GM04503 (cell line): ENCODE results near the gene PTPRD.

Experiments
- DNase-seq: peaks from one replicate; pipeline ENCODE4 v3.0.0-alpha.2; 2012; ENCODE audit warnings: low read depth

The PTPRD gene

GRCh38 chr9:9892217-9892616 lies 720.6 kb downstream of the PTPRD start:
- DNase-seq = no peak

GRCh38 chr9:9881692-9882091 lies 731.1 kb downstream of the PTPRD start:
- DNase-seq = no peak

- DNase-seq = no peak
These were observed 738.5 kb downstream of the PTPRD start for GRCh38 chr9:9874270-9874669.

GRCh38 chr9:9862235-9862810 lies 750.5 kb downstream of the PTPRD start:
- DNase-seq = no peak

GRCh38 chr9:9855177-9856078 lies 757.4 kb downstream of the PTPRD start:
- DNase-seq = no peak

GRCh38 chr9:9847750-9848149 lies 765.1 kb downstream of the PTPRD start:
- DNase-seq = no peak

GRCh38 chr9:9846557-9846956 lies 766.2 kb downstream of the PTPRD start:
- no peak for DNase-seq

- DNase-seq = no peak
These were observed 792.4 kb downstream of the PTPRD start for GRCh38 chr9:9820436-9820835.

- DNase-seq = no peak
These were observed 792.9 kb downstream of the PTPRD start for GRCh38 chr9:9819886-9820285.

- DNase-seq = no peak
These were observed 795.6 kb downstream of the PTPRD start for GRCh38 chr9:9817176-9817575.

GRCh38 chr9:9804109-9804508 lies 808.7 kb downstream of the PTPRD start:
- DNase-seq = no peak

GRCh38 chr9:9799287-9799686 lies 813.5 kb downstream of the PTPRD start:
- DNase-seq = no peak

- DNase-seq = no peak
These were observed 820.5 kb downstream of the PTPRD start for GRCh38 chr9:9792144-9792857.

GRCh38 chr9:9791611-9792010 lies 821.2 kb downstream of the PTPRD start:
- DNase-seq = no peak

GRCh38 chr9:9790216-9790872 lies 822.5 kb downstream of the PTPRD start:
- no peak for DNase-seq

GRCh38 chr9:9783711-9784110 lies 829.1 kb downstream of the PTPRD start:
- no peak for DNase-seq

- no peak for DNase-seq
These were observed 829.6 kb downstream of the PTPRD start for GRCh38 chr9:9783211-9783610.

- DNase-seq = no peak
These were observed 834.5 kb downstream of the PTPRD start for GRCh38 chr9:9778293-9778692.

- DNase-seq = no peak
These were observed 838.3 kb downstream of the PTPRD start for GRCh38 chr9:9774471-9774870.

- DNase-seq = no peak
These were observed 841.5 kb downstream of the PTPRD start for GRCh38 chr9:9771314-9771713.

GRCh38 chr9:9764821-9765220 lies 848.0 kb downstream of the PTPRD start:
- no peak for DNase-seq

- DNase-seq = no peak
These were observed 858.6 kb downstream of the PTPRD start for GRCh38 chr9:9754186-9754585.
